Left lung (tissue), 10 donors: ENCODE results near the gene TMEM89. TPM values are rescaled to one million over a fixed set of nuclear protein-coding genes. Genes with fewer than 3 reads are reported as not detected.

Experiments
- ATAC-seq: fragments of 200-7000 bp; cut with Tn5 transposase; one replicate; pipeline ENCODE4 v1.9.1; 2020; ENCODE audit warnings: moderate library complexity
- DNase-seq, 4 donors: peaks; one replicate each; pipeline ENCODE4 v3.0.0-alpha.2; 2013 to 2020
- H3K27ac ChIP-seq, 2 donors: fragments of 200-600 bp; sonication (generic) in 1 of 2; one replicate each; pipeline versions ENCODE4 v1.5.0 to v1.8.0; 2020 to 2021
- H3K27me3 ChIP-seq, 2 donors: fragments of 200-600 bp; sonication (generic) in 1 of 2; one replicate each; pipeline versions ENCODE4 v1.5.0 to v1.8.0; 2020 to 2021
- H3K36me3 ChIP-seq, 2 donors: fragments of 200-600 bp; sonication (generic) in 1 of 2; one replicate each; pipeline versions ENCODE4 v1.5.0 to v1.8.0; 2020 to 2021
- H3K4me1 ChIP-seq, 2 donors: fragments of 200-600 bp; one replicate each; pipeline ENCODE4 v1.8.0; 2021
- H3K4me3 ChIP-seq, 2 donors: fragments of 200-600 bp; sonication (generic) in 1 of 2; one replicate each; pipeline versions ENCODE4 v1.5.0 to v1.8.0; 2020 to 2021; ENCODE audit warnings: mild to moderate bottlenecking in 1 of 2
- H3K9me3 ChIP-seq, 2 donors: fragments of 200-600 bp; sonication (generic) in 1 of 2; one replicate each; pipeline versions ENCODE4 v1.5.0 to v1.8.0; 2020 to 2021
- intact Hi-C, 2 donors: fragments of 100-400 bp; cut with DNase I; formaldehyde crosslinking; loops; one replicate each; pipeline versions ENCODE4 v1.11.2 to v1.14.2; 2022
- polyA plus RNA-seq, 6 donors: library from polyadenylated mRNA; unstranded; fragments of 120-200 nt; gene quantifications; one replicate each; pipeline ENCODE4 v1.2.1, GENCODE V29; 2013; ENCODE audit not compliant: insufficient read length in 6 of 6
- total RNA-seq, 2 donors: library from RNA; stranded (reverse); fragmentation: NEBNext Ultra II Directional; extraction: Animal tissue kit (Norgen Biotek cat#: 25700); gene quantifications; one replicate each; pipeline ENCODE4 v1.2.1, GENCODE V29; 2021
- TF ChIP-seq, protein P1 (sequence below), 2 donors: fragments of 200-600 bp; sonication (generic) in 1 of 2; IDR thresholded peaks; one replicate each; pipeline versions ENCODE4 v1.5.0 to v1.8.0; 2021; ENCODE audit warnings: antibody characterized with exemption in 2 of 2
- donor health status: DM: no; HTN: yes; CAD: no.
- donor health status: DM: no; HTN: no; CAD: no.

TMEM89 gene
- total and polyA plus RNA-seq, 8 donors, result not detected

GRCh38 chr3:48635222-48636021, 13.9 kb upstream of the TMEM89 start, which contains the start of gene SLC26A6:
Gene SLC26A6 (minus strand): TSS chr3:48635461. CDS start chr3:48635393, 68 bp downstream.
- Histone ChIP-seq H3K9me3 (no peaks in the 10 kb centered on the region), H3K36me3 (peaks cover 0 to 31% of the 10 kb centered on the region in 2 donors), H3K4me1 (peaks cover 16 to 20% of the 10 kb centered on the region in 2 donors), H3K4me3 (peak within 1 kb of the TSS; percentile 99 to 100), H3K27ac (peak within 1 kb of the TSS; percentile 78 to 87), H3K27me3 (no peaks in the 10 kb centered on the region)
- ATAC-seq (peak; percentile 98), DNase-seq (peak; percentile 95 to 100 (median 97))
- intact Hi-C loops, result no loop called here
- TF ChIP-seq, protein P1, sequence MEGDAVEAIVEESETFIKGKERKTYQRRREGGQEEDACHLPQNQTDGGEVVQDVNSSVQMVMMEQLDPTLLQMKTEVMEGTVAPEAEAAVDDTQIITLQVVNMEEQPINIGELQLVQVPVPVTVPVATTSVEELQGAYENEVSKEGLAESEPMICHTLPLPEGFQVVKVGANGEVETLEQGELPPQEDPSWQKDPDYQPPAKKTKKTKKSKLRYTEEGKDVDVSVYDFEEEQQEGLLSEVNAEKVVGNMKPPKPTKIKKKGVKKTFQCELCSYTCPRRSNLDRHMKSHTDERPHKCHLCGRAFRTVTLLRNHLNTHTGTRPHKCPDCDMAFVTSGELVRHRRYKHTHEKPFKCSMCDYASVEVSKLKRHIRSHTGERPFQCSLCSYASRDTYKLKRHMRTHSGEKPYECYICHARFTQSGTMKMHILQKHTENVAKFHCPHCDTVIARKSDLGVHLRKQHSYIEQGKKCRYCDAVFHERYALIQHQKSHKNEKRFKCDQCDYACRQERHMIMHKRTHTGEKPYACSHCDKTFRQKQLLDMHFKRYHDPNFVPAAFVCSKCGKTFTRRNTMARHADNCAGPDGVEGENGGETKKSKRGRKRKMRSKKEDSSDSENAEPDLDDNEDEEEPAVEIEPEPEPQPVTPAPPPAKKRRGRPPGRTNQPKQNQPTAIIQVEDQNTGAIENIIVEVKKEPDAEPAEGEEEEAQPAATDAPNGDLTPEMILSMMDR (IDR thresholded peaks at IDR 0.05), result peak in 1 of 2 donors; percentile 40

- H3K4me1 ChIP-seq, result peaks cover 16 to 20% of the 10 kb centered on the region in 2 donors
- peaks cover 0 to 38% of the 10 kb centered on the region in 2 donors for H3K36me3 ChIP-seq
- no peaks in the 10 kb centered on the region for H3K27me3 ChIP-seq
- DNase-seq, result peak in 2 of 4 donors; percentile 66 to 87
- H3K4me3 ChIP-seq, result peak overlapping the region; percentile 99 to 100
- H3K27ac ChIP-seq, result peak overlapping the region; percentile 78 to 87
- H3K9me3 ChIP-seq, result no peaks in the 10 kb centered on the region
- intact Hi-C loops, result no loop called here
- TF ChIP-seq, protein P1 (IDR thresholded peaks at IDR 0.05), result no peak
- peak; percentile 73 for ATAC-seq
These were observed 13.2 kb upstream of the TMEM89 start for GRCh38 chr3:48634661-48635221.

GRCh38 chr3:48633743-48634142, 12.2 kb upstream of the TMEM89 start:
- intact Hi-C loops, result no loop called here
- H3K9me3 ChIP-seq, result no peaks in the 10 kb centered on the region
- TF ChIP-seq, protein P1 (IDR thresholded peaks at IDR 0.05), result no peak
- DNase-seq (peak in 1 of 4 donors; percentile 48), ATAC-seq (no peak)
- peaks cover 16 to 20% of the 10 kb centered on the region in 2 donors for H3K4me1 ChIP-seq
- H3K27ac ChIP-seq, result no peak overlapping the region
- H3K36me3 ChIP-seq, result peaks cover 0 to 48% of the 10 kb centered on the region in 2 donors
- peak overlapping the region in 1 of 2 donors; percentile 99 for H3K4me3 ChIP-seq
- H3K27me3 ChIP-seq, result no peaks in the 10 kb centered on the region

- peaks cover 0 to 53% of the 10 kb centered on the region in 2 donors for H3K36me3 ChIP-seq
- H3K4me1 ChIP-seq, result peaks cover 16 to 20% of the 10 kb centered on the region in 2 donors
- ATAC-seq, result no peak
- peak in 1 of 4 donors; percentile 57 for DNase-seq
- H3K27ac ChIP-seq, result no peak overlapping the region
- no peaks in the 10 kb centered on the region for H3K9me3 ChIP-seq
- no peaks in the 10 kb centered on the region for H3K27me3 ChIP-seq
- intact Hi-C loops, result no loop called here
- TF ChIP-seq, protein P1 (IDR thresholded peaks at IDR 0.05), result no peak
- H3K4me3 ChIP-seq, result no peak overlapping the region
These were observed 11.7 kb upstream of the TMEM89 start for GRCh38 chr3:48633256-48633655.
